Endothelial cell of umbilical vein (primary cell): ENCODE measurements around the gene KTN1. TPM values are rescaled to one million over a fixed set of nuclear protein-coding genes. Genes with fewer than 3 reads are reported as not detected.

ENCODE experiments used
- BruUV-seq: library from RNA; stranded (reverse); fragments of 400-500 nt; replicated peaks from 2 replicates; lab custom pipeline; 2021; lab: Mats Ljungman, UMichigan
- CTCF ChIA-PET: fragments of 300-600, 350-600 bp; sonication (Branson Sonifier 250); formaldehyde crosslinking; loops from one replicate; lab custom pipeline; 2021; ENCODE audit warnings: antibody characterized with exemption, inconsistent platforms; lab: Charles Lee
- POLR2A ChIA-PET: fragments of 300-600, 350-600 bp; sonication (Branson Sonifier 250); formaldehyde crosslinking; loops from one replicate; lab custom pipeline; 2021; ENCODE audit warnings: antibody characterized with exemption, inconsistent platforms; lab: Charles Lee
- DNase-seq: peaks from one replicate; pipeline ENCODE4 v3.0.0-alpha.2; 2011; ENCODE audit warnings: low read depth, low spot score
- FAIRE-seq: peaks from 2 replicates; lab custom pipeline; 2011; peaks lifted over from hg19 to GRCh38; lab: Jason Lieb, UNC
- H2AFZ ChIP-seq: 2 replicates; pipeline ENCODE4 v1.6.0; 2012; ENCODE audit warnings: low read depth, low read length, control low read depth, inconsistent platforms
- H3K27ac ChIP-seq: 2 replicates; pipeline ENCODE4 v1.5.1; 2011; ENCODE audit warnings: low read depth, mild to moderate bottlenecking, control low read depth, low read length, moderate library complexity; ENCODE audit not compliant: insufficient read depth
- H3K27me3 ChIP-seq, 2 experiments: 2 replicates each; pipeline versions ENCODE4 v1.6.0 to v1.6.1; 2011; ENCODE audit warnings: low read length in 2 of 2, mixed read lengths in 1 of 2; ENCODE audit not compliant: control insufficient read depth in 2 of 2, insufficient read depth in 2 of 2
- H3K36me3 ChIP-seq, 2 experiments: 2 replicates in 1 of 2; 3 replicates in 1 of 2; pipeline ENCODE4 v1.5.1; 2011; ENCODE audit warnings: low read length in 2 of 2, mild to moderate bottlenecking in 1 of 2, moderate library complexity in 1 of 2; ENCODE audit not compliant: control insufficient read depth in 2 of 2, insufficient read depth in 2 of 2; ENCODE audit errors: extremely low read depth in 1 of 2
- H3K4me1 ChIP-seq: 3 replicates; pipeline ENCODE4 v1.5.1; 2011; ENCODE audit warnings: mild to moderate bottlenecking, low read length; ENCODE audit not compliant: control insufficient read depth, insufficient read depth; ENCODE audit errors: extremely low read depth
- H3K4me2 ChIP-seq: 2 replicates; pipeline ENCODE4 v1.6.1; 2011; ENCODE audit warnings: low read length, control low read depth, mixed read lengths; ENCODE audit not compliant: insufficient read depth
- H3K4me3 ChIP-seq, 3 experiments: fragments of 200-600 bp in 1 of 3; sonication (generic), shearing (Covaris generic) in 1 of 3; replicated peaks in 1 of 3; 2 replicates each; pipeline ENCODE4 v1.5.1; 2011 to 2016; ENCODE audit warnings: control low read depth in 3 of 3, low read length in 3 of 3, mild to moderate bottlenecking in 2 of 3, inconsistent platforms in 1 of 3, low read depth in 1 of 3, moderate library complexity in 1 of 3; ENCODE audit not compliant: insufficient read depth in 1 of 3
- H3K79me2 ChIP-seq: 2 replicates; pipeline ENCODE4 v1.6.0; 2012; ENCODE audit warnings: low read length, inconsistent platforms; ENCODE audit not compliant: control insufficient read depth, insufficient read depth
- H3K9ac ChIP-seq: replicated peaks from 2 replicates; pipeline ENCODE3; 2011; ENCODE audit warnings: low read length, control low read depth; ENCODE audit not compliant: insufficient read depth; ENCODE audit errors: extremely low read depth
- H3K9me1 ChIP-seq: replicated peaks from 3 replicates; pipeline ENCODE4 v1.6.0; 2011; ENCODE audit warnings: mild to moderate bottlenecking, low read length; ENCODE audit not compliant: control insufficient read depth, insufficient read depth; ENCODE audit errors: extremely low read depth
- H3K9me3 ChIP-seq: replicated peaks from 2 replicates; pipeline ENCODE4 v1.5.1; 2012; ENCODE audit warnings: low read length, inconsistent platforms; ENCODE audit not compliant: control insufficient read depth, insufficient read depth
- H4K20me1 ChIP-seq: replicated peaks from 2 replicates; pipeline ENCODE3; 2011; ENCODE audit warnings: mild to moderate bottlenecking, low read length; ENCODE audit not compliant: control insufficient read depth, insufficient read depth; ENCODE audit errors: extremely low read depth
- EZH2 ChIP-seq: IDR thresholded peaks from 2 replicates; pipeline ENCODE4 v1.6.1; 2012; ENCODE audit warnings: borderline replicate concordance, low read depth, mild to moderate bottlenecking, moderate library complexity, low read length, inconsistent platforms; ENCODE audit not compliant: severe bottlenecking
- FOS ChIP-seq: IDR thresholded peaks from 2 replicates; pipeline ENCODE4 v1.6.1; 2011; ENCODE audit warnings: mild to moderate bottlenecking, low read length, moderate library complexity, borderline replicate concordance; ENCODE audit not compliant: insufficient read depth
- GATA2 ChIP-seq: IDR thresholded peaks from 2 replicates; pipeline ENCODE4 v1.7.0; 2011; ENCODE audit warnings: low read depth, mild to moderate bottlenecking, moderate library complexity, mixed read lengths, low read length; ENCODE audit not compliant: insufficient read length, insufficient read depth
- JUN ChIP-seq: IDR thresholded peaks from 2 replicates; pipeline ENCODE4 v1.6.1; 2011; ENCODE audit warnings: borderline replicate concordance, low read depth; ENCODE audit not compliant: insufficient read length, insufficient read depth
- MYC ChIP-seq: IDR thresholded peaks from one replicate; pipeline ENCODE4 v1.6.1; 2011; ENCODE audit warnings: mild to moderate bottlenecking, low read depth, low read length
- POLR2A ChIP-seq: IDR thresholded peaks from 2 replicates; pipeline ENCODE4 v1.6.1; 2012; ENCODE audit warnings: low read depth, mild to moderate bottlenecking, control low read depth, low read length
- POLR2AphosphoS5 ChIP-seq: IDR thresholded peaks from 2 replicates; pipeline ENCODE4 v1.6.1; 2012; ENCODE audit warnings: low read depth, mild to moderate bottlenecking, control low read depth, low read length, moderate library complexity; ENCODE audit not compliant: insufficient read depth
- dilution Hi-C: fragments of 300-500 bp; cut with MboI; formaldehyde crosslinking; loops from one replicate; pipeline ENCODE4 v1.15.0; 2019; ENCODE audit warnings: low sequenced_read_pairs; ENCODE audit not compliant: extremely low pct_ligation_motif_present
- intact Hi-C: fragments of 100-400 bp; cut with micrococcal nuclease; formaldehyde crosslinking; loops from one replicate; pipeline ENCODE4 v1.10.0; 2022
- polyA plus RNA-seq, 4 experiments: library from polyadenylated mRNA; depleted of rRNA in 3 of 4; stranded (reverse) in 3 of 4; unstranded in 1 of 4; fragments of >200 nt; gene quantifications; 2 replicates each; pipeline versions ENCODE4 v1.2.1 to v1.2.3, GENCODE V29; 2011 to 2012; ENCODE audit warnings: missing spikeins in 1 of 4
- total RNA-seq: library from RNA; stranded (reverse); gene quantifications from 2 replicates; pipeline ENCODE4 v1.2.3, GENCODE V29; 2021
- TF ChIP-seq, protein P1 (sequence below): IDR thresholded peaks from 2 replicates; pipeline ENCODE4 v1.6.1; 2011; ENCODE audit not compliant: insufficient read depth, insufficient read length
- TF ChIP-seq, protein P2 (sequence below), 2 donors: IDR thresholded peaks; 1 replicate in 1 of 2; 2 replicates in 1 of 2; pipeline ENCODE4 v1.5.1; 2011; ENCODE audit warnings: low read length in 2 of 2, mild to moderate bottlenecking in 2 of 2, moderate library complexity in 2 of 2, control low read depth in 1 of 2, inconsistent platforms in 1 of 2, low read depth in 1 of 2; ENCODE audit not compliant: insufficient read depth in 1 of 2; ENCODE audit errors: extremely low read depth in 1 of 2

The KTN1 gene
- total and polyA plus RNA-seq, 2 donors (not counting 3 experiments of a cell fraction or from before 2014, with no cell fraction given): 33.2 to 148 TPM

DNA sequence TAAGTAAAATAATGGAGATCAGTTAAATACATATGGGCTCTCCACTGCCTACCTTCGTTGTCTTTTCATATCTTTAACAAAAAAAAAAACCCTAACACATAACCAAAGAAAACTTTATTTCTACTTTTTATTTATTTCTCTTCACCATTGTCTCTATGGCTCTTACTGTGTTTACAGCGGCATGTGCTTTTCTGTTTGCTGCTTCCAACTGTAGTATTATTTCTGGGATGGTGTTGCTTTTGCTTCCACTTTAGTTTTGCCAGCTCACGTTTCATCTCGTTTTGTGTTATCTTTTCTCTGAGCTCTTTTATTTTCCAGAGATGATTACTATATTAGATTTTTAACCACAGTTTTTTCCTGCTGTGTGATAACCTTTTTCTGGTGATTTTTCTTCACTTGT is 46.1 kb downstream of the KTN1 start:
- Histone ChIP-seq H3K4me1 (no peaks in the 10 kb centered on the region), H3K4me2 (no peak overlapping the region), H3K27me3 (no peaks in the 10 kb centered on the region), H2AFZ (no peak overlapping the region), H4K20me1 (peaks cover 4% of the 10 kb centered on the region), H3K9me1 (no peaks in the 10 kb centered on the region), H3K27ac (no peak overlapping the region), H3K79me2 (peaks cover 2% of the 10 kb centered on the region), H3K36me3 (peaks cover 3 to 6% of the 10 kb centered on the region in 2 experiments), H3K4me3 (no peak overlapping the region), H3K9ac (no peak overlapping the region), H3K9me3 (no peaks in the 10 kb centered on the region)
- no TSS peak for BruUV-seq
- intact Hi-C loops (no loop called here), dilution Hi-C loops (no loop called here)
- ChIA-PET CTCF (interaction anchor here (0.6 to 1.3 kb wide), 2 partner anchors 180 to 188 kb away, joined by 3 to 7 read pairs; no protein-coding TSS in a partner anchor), POLR2A (no interaction called here)
- DNase-seq (no peak), FAIRE-seq (no peak)
- TF ChIP-seq GATA2 (no peak), POLR2A (no peak), POLR2AphosphoS5 (no peak), JUN (no peak), EZH2 (no peak), FOS (no peak), MYC (no peak)
- TF ChIP-seq, protein P1, sequence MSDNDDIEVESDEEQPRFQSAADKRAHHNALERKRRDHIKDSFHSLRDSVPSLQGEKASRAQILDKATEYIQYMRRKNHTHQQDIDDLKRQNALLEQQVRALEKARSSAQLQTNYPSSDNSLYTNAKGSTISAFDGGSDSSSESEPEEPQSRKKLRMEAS: no peak
- TF ChIP-seq, protein P2, sequence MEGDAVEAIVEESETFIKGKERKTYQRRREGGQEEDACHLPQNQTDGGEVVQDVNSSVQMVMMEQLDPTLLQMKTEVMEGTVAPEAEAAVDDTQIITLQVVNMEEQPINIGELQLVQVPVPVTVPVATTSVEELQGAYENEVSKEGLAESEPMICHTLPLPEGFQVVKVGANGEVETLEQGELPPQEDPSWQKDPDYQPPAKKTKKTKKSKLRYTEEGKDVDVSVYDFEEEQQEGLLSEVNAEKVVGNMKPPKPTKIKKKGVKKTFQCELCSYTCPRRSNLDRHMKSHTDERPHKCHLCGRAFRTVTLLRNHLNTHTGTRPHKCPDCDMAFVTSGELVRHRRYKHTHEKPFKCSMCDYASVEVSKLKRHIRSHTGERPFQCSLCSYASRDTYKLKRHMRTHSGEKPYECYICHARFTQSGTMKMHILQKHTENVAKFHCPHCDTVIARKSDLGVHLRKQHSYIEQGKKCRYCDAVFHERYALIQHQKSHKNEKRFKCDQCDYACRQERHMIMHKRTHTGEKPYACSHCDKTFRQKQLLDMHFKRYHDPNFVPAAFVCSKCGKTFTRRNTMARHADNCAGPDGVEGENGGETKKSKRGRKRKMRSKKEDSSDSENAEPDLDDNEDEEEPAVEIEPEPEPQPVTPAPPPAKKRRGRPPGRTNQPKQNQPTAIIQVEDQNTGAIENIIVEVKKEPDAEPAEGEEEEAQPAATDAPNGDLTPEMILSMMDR (IDR thresholded peaks at IDR 0.05; ENCODE audit: extremely low read depth in 1 of 2, insufficient read depth in 1 of 2, low read depth in 1 of 2, low read length in 2 of 2): no peak
